H9 (cell line): ENCODE data around the gene KLHDC1. TPM values are rescaled to one million over a fixed set of nuclear protein-coding genes. Genes with fewer than 3 reads are reported as not detected.

Experiments
- DNase-seq: peaks from one replicate; pipeline ENCODE4 v3.0.0-alpha.2; 2017
- H2AFZ ChIP-seq: one replicate; pipeline ENCODE4 v1.6.1; 2013; ENCODE audit warnings: mild to moderate bottlenecking, low read length, control low read depth, moderate library complexity
- H2AK5ac ChIP-seq: 2 replicates; pipeline ENCODE4 v1.6.1; 2013; ENCODE audit warnings: low read length, control low read depth, mixed read lengths; ENCODE audit not compliant: insufficient read length
- H2BK120ac ChIP-seq: one replicate; pipeline ENCODE4 v1.6.1; 2013; ENCODE audit warnings: low read depth, mild to moderate bottlenecking, low read length, control low read depth, inconsistent platforms; ENCODE audit not compliant: poor library complexity, severe bottlenecking
- H2BK12ac ChIP-seq: 2 replicates; pipeline ENCODE4 v1.6.1; 2013; ENCODE audit warnings: low read length, control low read depth, mixed read lengths, low read depth; ENCODE audit not compliant: insufficient read length
- H2BK15ac ChIP-seq: 2 replicates; pipeline ENCODE4 v1.6.1; 2013; ENCODE audit warnings: low read depth, low read length, control low read depth
- H2BK20ac ChIP-seq: one replicate; pipeline ENCODE4 v1.6.1; 2013; ENCODE audit warnings: low read depth, mild to moderate bottlenecking, low read length, control low read depth, inconsistent platforms; ENCODE audit not compliant: poor library complexity, severe bottlenecking
- H2BK5ac ChIP-seq: 2 replicates; pipeline ENCODE4 v1.6.1; 2013; ENCODE audit warnings: low read length, control low read depth, mixed read lengths; ENCODE audit not compliant: insufficient read length
- H3K14ac ChIP-seq: 2 replicates; pipeline ENCODE4 v1.6.1; 2013; ENCODE audit warnings: low read length, control low read depth; ENCODE audit not compliant: insufficient read depth
- H3K18ac ChIP-seq: 2 replicates; pipeline ENCODE4 v1.6.1; 2013; ENCODE audit warnings: low read depth, mild to moderate bottlenecking, mixed read lengths, low read length, control low read depth; ENCODE audit not compliant: insufficient read length
- H3K23ac ChIP-seq: 2 replicates; pipeline ENCODE4 v1.6.1; 2013; ENCODE audit warnings: low read length, control low read depth, mixed read lengths, low read depth; ENCODE audit not compliant: insufficient read length
- H3K23me2 ChIP-seq: 2 replicates; pipeline ENCODE4 v1.6.1; 2013; ENCODE audit warnings: low read depth, mild to moderate bottlenecking, mixed read lengths, low read length, control low read depth; ENCODE audit not compliant: insufficient read length, poor library complexity, severe bottlenecking
- H3K27ac ChIP-seq: 2 replicates; pipeline ENCODE4 v1.5.1; 2013; ENCODE audit warnings: low read length, control low read depth, mixed read lengths, low read depth; ENCODE audit not compliant: insufficient read length
- H3K27me3 ChIP-seq: 2 replicates; pipeline ENCODE4 v1.6.1; 2013; ENCODE audit warnings: low read length, control low read depth, inconsistent platforms; ENCODE audit not compliant: insufficient read depth
- H3K4ac ChIP-seq: 2 replicates; pipeline ENCODE4 v1.6.1; 2013; ENCODE audit warnings: low read depth, mild to moderate bottlenecking, control low read depth, inconsistent platforms, low read length, moderate library complexity
- H3K4me1 ChIP-seq: 2 replicates; pipeline ENCODE4 v1.6.1; 2013; ENCODE audit warnings: low read length, control low read depth, inconsistent platforms; ENCODE audit not compliant: insufficient read depth
- H3K4me2 ChIP-seq: 2 replicates; pipeline ENCODE4 v1.6.1; 2013; ENCODE audit warnings: low read length, control low read depth, mixed read lengths; ENCODE audit not compliant: insufficient read length, insufficient read depth
- H3K56ac ChIP-seq: 2 replicates; pipeline ENCODE4 v1.6.1; 2013; ENCODE audit warnings: low read depth, mild to moderate bottlenecking, mixed read lengths, low read length, control low read depth; ENCODE audit not compliant: insufficient read length
- H3K79me1 ChIP-seq: 2 replicates; pipeline ENCODE4 v1.6.1; 2013; ENCODE audit warnings: low read depth, mild to moderate bottlenecking, moderate library complexity, low read length, control low read depth, inconsistent platforms; ENCODE audit not compliant: insufficient read depth, poor library complexity, severe bottlenecking
- H3K79me2 ChIP-seq: 2 replicates; pipeline ENCODE4 v1.6.1; 2013; ENCODE audit warnings: low read length, control low read depth, inconsistent platforms; ENCODE audit not compliant: insufficient read depth
- H3K9ac ChIP-seq: 2 replicates; pipeline ENCODE4 v1.6.1; 2013; ENCODE audit warnings: low read length, control low read depth, mixed read lengths; ENCODE audit not compliant: insufficient read length; ENCODE audit errors: extremely low read depth
- H3K9me3 ChIP-seq: one replicate; pipeline ENCODE4 v1.6.1; 2013; ENCODE audit warnings: low read depth, low read length, inconsistent platforms; ENCODE audit not compliant: control insufficient read depth
- H3T11ph ChIP-seq: one replicate; pipeline ENCODE4 v1.6.1; 2013; ENCODE audit warnings: mild to moderate bottlenecking, low read length, control low read depth, inconsistent platforms
- H4K20me1 ChIP-seq: one replicate; pipeline ENCODE4 v1.6.1; 2013; ENCODE audit not compliant: control insufficient read depth, insufficient read length, insufficient read depth
- H4K5ac ChIP-seq: 2 replicates; pipeline ENCODE4 v1.6.1; 2013; ENCODE audit warnings: low read depth, mild to moderate bottlenecking, mixed read lengths, low read length, control low read depth; ENCODE audit not compliant: insufficient read length
- H4K8ac ChIP-seq: replicated peaks from 2 replicates; pipeline ENCODE4 v1.6.1; 2013; ENCODE audit warnings: low read length, control low read depth, mixed read lengths, low read depth; ENCODE audit not compliant: insufficient read length
- H4K91ac ChIP-seq: 2 replicates; pipeline ENCODE4 v1.6.1; 2013; ENCODE audit warnings: low read depth, mild to moderate bottlenecking, moderate library complexity, mixed read lengths, low read length, control low read depth; ENCODE audit not compliant: insufficient read length
- H3K27ac Mint-ChIP-seq, 3 experiments: 2 replicates in 2 of 3; 3 replicates in 1 of 3; pipeline ENCODE4 v1.8.0; 2020 to 2021; ENCODE audit warnings: mixed read lengths in 3 of 3, mild to moderate bottlenecking in 1 of 3, moderate library complexity in 1 of 3
- H3K27me3 Mint-ChIP-seq: 2 replicates; pipeline ENCODE4 v1.8.0; 2021; ENCODE audit warnings: low read depth, mild to moderate bottlenecking, moderate library complexity, mixed read lengths
- H3K36me3 Mint-ChIP-seq, 3 experiments: 2 replicates in 2 of 3; 3 replicates in 1 of 3; pipeline ENCODE4 v1.8.0; 2020 to 2021; ENCODE audit warnings: low read depth in 3 of 3, mixed read lengths in 3 of 3; ENCODE audit not compliant: insufficient read depth in 1 of 3
- H3K4me1 Mint-ChIP-seq, 2 experiments: 2 replicates each; pipeline ENCODE4 v1.8.0; 2020; ENCODE audit warnings: mixed read lengths in 2 of 2
- H3K4me3 Mint-ChIP-seq, 2 experiments: 2 replicates in 1 of 2; 3 replicates in 1 of 2; pipeline ENCODE4 v1.8.0; 2020 to 2021; ENCODE audit warnings: mild to moderate bottlenecking in 2 of 2, mixed read lengths in 2 of 2, moderate library complexity in 1 of 2
- H3K9me3 Mint-ChIP-seq, 2 experiments: 2 replicates in 1 of 2; 3 replicates in 1 of 2; pipeline ENCODE4 v1.8.0; 2020; ENCODE audit warnings: mild to moderate bottlenecking in 2 of 2, mixed read lengths in 2 of 2, moderate library complexity in 1 of 2
- CTCF ChIP-seq: fragments of 200-600 bp; sonication (generic); conservative IDR thresholded peaks from 3 replicates; pipeline ENCODE4 v1.8.0; 2021; ENCODE audit warnings: antibody characterized with exemption, mild to moderate bottlenecking
- WGBS: extraction: QIAGEN DNeasy Blood & Tissue Kit; methylation state at CpG from one replicate; pipeline ENCODE4 v1.1.7; 2013; ENCODE audit warnings: missing lambda C conversion rate, low lambda C conversion rate, mixed read lengths; ENCODE audit not compliant: insufficient read length; ENCODE audit errors: extremely low coverage; 5-methylcytosine and 5-hydroxymethylcytosine counted together
- total RNA-seq: library from RNA; stranded (reverse); gene quantifications from 2 replicates; pipeline ENCODE4 v1.2.1, GENCODE V29; 2021

KLHDC1 gene
- total RNA-seq, 1 experiment from 2014 or later, result not detected

DNA sequence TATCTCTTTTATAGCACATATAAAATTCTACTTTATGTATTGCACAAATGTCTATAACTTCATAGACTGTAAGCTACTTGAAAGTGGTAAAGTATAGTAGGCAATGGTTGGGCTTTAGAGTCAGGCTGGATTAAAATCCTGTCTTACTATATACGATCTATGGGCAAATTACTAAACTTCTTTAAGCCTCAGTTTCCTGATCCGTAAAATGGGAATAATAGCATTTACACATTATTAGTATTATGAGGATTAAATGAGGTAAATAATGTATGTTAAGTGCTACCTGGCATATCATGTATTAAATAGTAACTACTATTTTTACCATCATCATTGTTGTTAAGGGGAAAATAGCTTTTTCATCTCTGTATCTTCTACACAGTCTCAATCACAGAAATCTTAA, 19.3 kb upstream of the KLHDC1 start:
- Histone ChIP-seq H2BK20ac (no peak overlapping the region), H3K23me2 (no peaks in the 10 kb centered on the region), H3K4me2 (no peak overlapping the region), H2BK12ac (no peak overlapping the region), H4K5ac (no peak overlapping the region), H3K23ac (no peak overlapping the region), H2BK5ac (no peak overlapping the region), H3K79me2 (no peaks in the 10 kb centered on the region), H4K91ac (no peak overlapping the region), H3K4me1 (no peaks in the 10 kb centered on the region), H2BK120ac (no peak overlapping the region), H3K27me3 (no peaks in the 10 kb centered on the region), H3K56ac (no peak overlapping the region), H3K27ac (no peak overlapping the region), H3K14ac (no peak overlapping the region), H3K9me3 (no peaks in the 10 kb centered on the region), H3K18ac (no peak overlapping the region), H2BK15ac (no peak overlapping the region), H3K9ac (no peak overlapping the region), H4K8ac (no peak overlapping the region), H4K20me1 (no peaks in the 10 kb centered on the region), H3K4ac (no peak overlapping the region), H2AK5ac (no peak overlapping the region), H3K79me1 (no peaks in the 10 kb centered on the region), H3T11ph (no peak overlapping the region), H2AFZ (no peak overlapping the region)
- H3K27me3 Mint-ChIP-seq, result no peaks in the 10 kb centered on the region
- TF ChIP-seq CTCF, result no peak
- DNase-seq, result no peak
- no CpG with 5 or more reads among the region's 2 CpGs for WGBS
- no peaks in the 10 kb centered on the region for H3K9me3 Mint-ChIP-seq
- H3K27ac Mint-ChIP-seq, result no peak overlapping the region
- peaks cover 13 to 63% (median 62%) of the 10 kb centered on the region in 3 experiments for H3K36me3 Mint-ChIP-seq
- no peak overlapping the region for H3K4me3 Mint-ChIP-seq
- no peaks in the 10 kb centered on the region for H3K4me1 Mint-ChIP-seq
